Esophagus squamous epithelium (tissue), 5 donors: ENCODE results near the gene CREBBP. TPM values are rescaled to one million over a fixed set of nuclear protein-coding genes. Genes with fewer than 3 reads are reported as not detected.
"Not testable (repeated sequence)": the region's sequence is repeated elsewhere in the genome, so short reads cannot be mapped to it uniquely, and the experiment has no call there.

Experiments
- DNase-seq: peaks from one replicate; lab custom pipeline; 2025; lab: John Stamatoyannopoulos, UW
- H3K27ac ChIP-seq, 4 donors: fragments of 200-600 bp; sonication (generic); one replicate each; pipeline ENCODE4 v1.5.1; 2016 to 2019; ENCODE audit warnings: mild to moderate bottlenecking in 1 of 4
- H3K27me3 ChIP-seq, 4 donors: fragments of 200-600 bp; sonication (generic); 1 replicate in 3 of 4; 2 replicates in 1 of 4; pipeline versions ENCODE4 v1.5.1 to v1.6.0; 2017 to 2021; ENCODE audit warnings: antibody characterized with exemption in 1 of 4
- H3K36me3 ChIP-seq, 3 donors: fragments of 200-600 bp; sonication (generic); one replicate each; pipeline ENCODE4 v1.5.1; 2016 to 2019
- H3K4me1 ChIP-seq, 3 donors: fragments of 200-600 bp; sonication (generic); one replicate each; pipeline ENCODE4 v1.5.1; 2017 to 2019
- H3K4me3 ChIP-seq, 4 donors: fragments of 200-600 bp; sonication (generic); 1 replicate in 3 of 4; 2 replicates in 1 of 4; pipeline ENCODE4 v1.5.1; 2016 to 2019; ENCODE audit warnings: mild to moderate bottlenecking in 2 of 4, moderate library complexity in 1 of 4
- H3K9me3 ChIP-seq, 3 donors: fragments of 200-600 bp; sonication (generic); one replicate each; pipeline ENCODE4 v1.5.1; 2016 to 2019
- POLR2A ChIP-seq, 4 donors: fragments of 450-650 bp; IDR thresholded peaks; one replicate each; pipeline ENCODE4 v1.6.1; 2017; ENCODE audit warnings: antibody characterized with exemption in 4 of 4, mild to moderate bottlenecking in 4 of 4, moderate library complexity in 3 of 4
- WGBS, 2 donors: methylation state at CpG; one replicate each; pipeline ENCODE4 v1.1.5; 2018; 5-methylcytosine and 5-hydroxymethylcytosine counted together
- intact Hi-C: fragments of 100-400 bp; cut with DNase I; formaldehyde crosslinking; loops from one replicate; pipeline ENCODE4 v1.15.0; 2022
- total RNA-seq, 4 donors: library from RNA; depleted of rRNA; stranded (reverse); fragments of >200 nt; gene quantifications; one replicate each; pipeline ENCODE4 v1.1.0, GENCODE V29; 2016
- TF ChIP-seq, protein P1 (sequence below), 6 experiments: fragments of 450-650 bp in 4 of 6; fragments of 200-600 bp in 2 of 6; sonication (generic) in 2 of 6; IDR thresholded peaks; one replicate each; pipeline ENCODE4 v1.5.1; 2016 to 2019; ENCODE audit warnings: antibody characterized with exemption in 6 of 6, mild to moderate bottlenecking in 4 of 6, moderate library complexity in 4 of 6
- donor health status: DM: yes; HTN: yes; CAD: no.

CREBBP gene
- total RNA-seq, 4 donors from 2014 or later = 14.5 to 53.6 (median 37.5) TPM

GRCh38 chr16:3718019-3718391 is 162.5 kb downstream of the CREBBP start:
- Histone ChIP-seq H3K36me3 (peaks cover 0 to 9% (median 0%) of the 10 kb centered on the region in 3 donors), H3K4me1 (peaks cover under 1 to 47% (median 5%) of the 10 kb centered on the region in 3 donors), H3K27ac (peak overlapping the region; percentile 86 to 95 (median 93)), H3K9me3 (no peaks in the 10 kb centered on the region), H3K4me3 (peak overlapping the region; percentile 81 to 98 (median 95)), H3K27me3 (no peaks in the 10 kb centered on the region)
- WGBS, 2 donors = 24 to 33% methylated on average over 5 of the region's 5 CpGs
- no peak for DNase-seq
- TF ChIP-seq POLR2A (IDR thresholded peaks at IDR 0.05) = no peak
- TF ChIP-seq, protein P1, sequence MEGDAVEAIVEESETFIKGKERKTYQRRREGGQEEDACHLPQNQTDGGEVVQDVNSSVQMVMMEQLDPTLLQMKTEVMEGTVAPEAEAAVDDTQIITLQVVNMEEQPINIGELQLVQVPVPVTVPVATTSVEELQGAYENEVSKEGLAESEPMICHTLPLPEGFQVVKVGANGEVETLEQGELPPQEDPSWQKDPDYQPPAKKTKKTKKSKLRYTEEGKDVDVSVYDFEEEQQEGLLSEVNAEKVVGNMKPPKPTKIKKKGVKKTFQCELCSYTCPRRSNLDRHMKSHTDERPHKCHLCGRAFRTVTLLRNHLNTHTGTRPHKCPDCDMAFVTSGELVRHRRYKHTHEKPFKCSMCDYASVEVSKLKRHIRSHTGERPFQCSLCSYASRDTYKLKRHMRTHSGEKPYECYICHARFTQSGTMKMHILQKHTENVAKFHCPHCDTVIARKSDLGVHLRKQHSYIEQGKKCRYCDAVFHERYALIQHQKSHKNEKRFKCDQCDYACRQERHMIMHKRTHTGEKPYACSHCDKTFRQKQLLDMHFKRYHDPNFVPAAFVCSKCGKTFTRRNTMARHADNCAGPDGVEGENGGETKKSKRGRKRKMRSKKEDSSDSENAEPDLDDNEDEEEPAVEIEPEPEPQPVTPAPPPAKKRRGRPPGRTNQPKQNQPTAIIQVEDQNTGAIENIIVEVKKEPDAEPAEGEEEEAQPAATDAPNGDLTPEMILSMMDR (IDR thresholded peaks at IDR 0.05) = no peak
- intact Hi-C loops = no loop called here

DNA sequence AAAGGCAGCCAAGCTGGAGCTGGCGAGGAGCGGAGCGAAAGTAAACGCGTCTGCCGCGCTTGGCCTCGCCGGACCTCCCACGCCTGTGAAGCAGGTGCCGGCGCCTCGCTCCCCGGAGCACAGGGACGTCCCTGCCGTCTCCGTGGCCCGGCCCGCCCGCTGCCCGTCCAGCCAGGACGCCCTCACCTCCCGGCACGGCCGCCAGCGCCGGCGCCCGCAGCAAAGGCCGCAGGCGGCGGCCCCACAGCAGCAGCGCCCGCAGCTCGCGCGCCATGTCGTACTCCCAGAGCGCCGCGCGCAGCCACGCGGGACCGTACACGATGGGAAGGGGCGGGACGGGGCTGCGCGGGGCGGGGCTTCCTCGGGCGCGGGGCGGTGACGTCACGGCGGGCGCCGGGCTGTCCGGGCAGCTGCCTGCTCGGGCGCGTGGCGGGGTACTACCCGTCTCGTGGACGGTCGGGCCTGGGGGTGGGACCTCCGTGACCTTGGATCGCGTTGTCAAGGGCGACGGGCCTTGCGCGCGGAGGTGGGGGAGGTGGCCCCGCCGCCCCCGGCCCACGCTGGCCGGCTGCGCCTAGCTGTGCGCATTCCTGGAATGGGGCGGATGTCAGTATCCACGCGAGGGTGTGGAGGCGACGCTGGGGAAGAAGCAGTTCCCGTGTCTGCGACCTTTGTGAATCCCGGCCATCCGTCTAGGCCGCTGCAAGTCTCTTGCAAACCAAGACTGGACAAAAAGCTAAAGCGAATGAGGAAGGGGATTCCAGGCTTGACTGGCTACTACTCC is 163.1 kb downstream of the CREBBP start, which contains the start of gene TRAP1:
Gene TRAP1, minus strand, starts transcription at position 290 of the 784 bp plus-strand sequence. Its CDS starts 16 bp downstream, at position 274.
- peaks cover 5 to 52% (median 6%) of the 10 kb centered on the region in 3 donors for H3K4me1 ChIP-seq
- intact Hi-C loops = no loop called here
- WGBS, 2 donors = 2 to 6% methylated on average over 6 of the region's 95 CpGs
- H3K36me3 ChIP-seq = peaks cover 0 to 11% (median 0%) of the 10 kb centered on the region in 3 donors
- peak within 1 kb of the TSS; percentile 81 to 98 (median 95) for H3K4me3 ChIP-seq
- H3K9me3 ChIP-seq = no peaks in the 10 kb centered on the region
- H3K27ac ChIP-seq = peak within 1 kb of the TSS; percentile 86 to 95 (median 93)
- H3K27me3 ChIP-seq = no peaks in the 10 kb centered on the region
- DNase-seq = peak; percentile 47
- TF ChIP-seq POLR2A (IDR thresholded peaks at IDR 0.05) = peak in 3 of 4 donors; percentile 74 to 89 (median 76)
- TF ChIP-seq, protein P1 (IDR thresholded peaks at IDR 0.05) = peak in 1 of 6 experiments; percentile 9

DNA sequence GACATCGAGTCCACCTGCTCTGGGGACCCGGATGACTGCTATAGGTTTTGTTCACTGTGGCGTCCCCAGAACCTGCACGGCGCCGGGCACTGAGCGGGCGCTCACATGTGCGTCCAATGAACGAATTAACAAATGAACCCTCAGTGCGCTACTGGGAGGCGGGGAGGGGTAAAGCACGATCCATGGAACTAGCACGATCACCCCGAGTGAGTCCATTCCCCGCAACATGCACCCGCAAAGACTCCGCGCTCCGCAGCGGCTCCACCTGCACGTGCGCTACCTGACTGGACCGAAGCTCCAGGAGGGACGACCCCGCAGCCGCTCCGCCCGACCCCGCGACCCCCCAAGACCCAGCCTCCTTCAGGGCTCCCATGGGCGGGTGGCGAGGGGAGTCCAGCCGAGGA is 163.7 kb downstream of the CREBBP start:
- no peaks in the 10 kb centered on the region for H3K9me3 ChIP-seq
- peak overlapping the region; percentile 81 to 98 (median 95) for H3K4me3 ChIP-seq
- peaks cover 0 to 11% (median 0%) of the 10 kb centered on the region in 3 donors for H3K36me3 ChIP-seq
- intact Hi-C loops = no loop called here
- WGBS, 2 donors = 0% methylated on average over 2 to 7 of the region's 34 CpGs
- DNase-seq = no peak
- H3K27me3 ChIP-seq = no peaks in the 10 kb centered on the region
- H3K4me1 ChIP-seq = peaks cover 5 to 55% (median 9%) of the 10 kb centered on the region in 3 donors
- peak overlapping the region; percentile 72 to 95 (median 93) for H3K27ac ChIP-seq
- TF ChIP-seq, protein P1 (IDR thresholded peaks at IDR 0.05) = no peak
- TF ChIP-seq POLR2A (IDR thresholded peaks at IDR 0.05) = no peak

- TF ChIP-seq, protein P1 (IDR thresholded peaks at IDR 0.05) = no peak
- no peak for TF ChIP-seq POLR2A (IDR thresholded peaks at IDR 0.05)
- no peaks in the 10 kb centered on the region for H3K9me3 ChIP-seq
- no peaks in the 10 kb centered on the region for H3K27me3 ChIP-seq
- intact Hi-C loops = no loop called here
- H3K4me3 ChIP-seq = no peak overlapping the region
- H3K27ac ChIP-seq = no peak overlapping the region
- WGBS, 2 donors = 82 to 84% methylated on average over 7 of the region's 7 CpGs
- H3K4me1 ChIP-seq = peaks cover 5 to 55% (median 9%) of the 10 kb centered on the region in 3 donors
- DNase-seq = no peak
- H3K36me3 ChIP-seq = peaks cover 0 to 12% (median 0%) of the 10 kb centered on the region in 3 donors
Measured at GRCh38 chr16:3715430-3715829, 165.1 kb downstream of the CREBBP start.

DNA sequence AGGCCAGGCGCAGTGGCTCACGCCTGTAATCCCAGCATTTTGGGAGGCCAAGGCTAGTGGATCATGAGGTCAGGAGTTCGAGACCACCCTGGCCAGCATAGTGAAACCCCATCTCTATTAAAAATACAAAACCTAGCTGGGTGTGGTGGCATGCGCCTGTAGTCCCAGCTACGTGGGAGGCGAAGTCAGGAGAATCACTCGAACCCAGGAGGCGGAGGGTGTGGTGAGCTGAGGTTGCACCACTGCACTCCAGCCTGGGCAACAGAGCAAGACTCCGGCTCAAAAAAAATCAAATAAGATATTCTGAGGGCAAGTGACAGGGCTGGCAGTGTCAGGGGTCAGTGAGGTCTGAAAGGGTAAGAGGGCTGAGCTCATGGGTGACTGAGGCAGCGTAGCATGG is 166.1 kb downstream of the CREBBP start:
- H3K9me3 ChIP-seq, DNase-seq, H3K27ac ChIP-seq, intact Hi-C loops, H3K4me3 ChIP-seq, H3K27me3 ChIP-seq: not testable (repeated sequence)
- Histone ChIP-seq H3K4me1 (peaks cover 5 to 55% (median 9%) of the 10 kb centered on the region in 3 donors), H3K36me3 (peaks cover 0 to 23% (median 0%) of the 10 kb centered on the region in 3 donors)
- 92 to 94% methylated on average over 9 to 10 of the region's 10 CpGs for WGBS, 2 donors
